HG03342 (cell line): ENCODE results near the gene TLE5.
A peak's percentile ranks its signal among the peaks of the same experiment; 100 is the strongest.
"Not testable (repeated sequence)": the region's sequence is repeated elsewhere in the genome, so short reads cannot be mapped to it uniquely, and the experiment has no call there.

Source experiments
- ATAC-seq: cut with Tn5 transposase; IDR thresholded peaks from one replicate; pipeline ENCODE4 v1.9.1; 2021; ENCODE audit warnings: mild to moderate bottlenecking, moderate library complexity; ENCODE audit not compliant: unreplicated experiment

TLE5 gene

GRCh38 chr19:3045885-3046697, 16.2 kb downstream of the TLE5 start:
- ATAC-seq: no peak

GRCh38 chr19:3045191-3045590, 17.1 kb downstream of the TLE5 start:
- no peak for ATAC-seq

- no peak for ATAC-seq
Measured at GRCh38 chr19:3042621-3043267, 19.6 kb downstream of the TLE5 start.

GRCh38 chr19:3041761-3042620, 20.3 kb downstream of the TLE5 start:
- ATAC-seq: no peak

- ATAC-seq: no peak
Measured at GRCh38 chr19:3041327-3041726, 21.0 kb downstream of the TLE5 start.

GRCh38 chr19:3039641-3040077, 22.6 kb downstream of the TLE5 start:
- no peak for ATAC-seq

GRCh38 chr19:3039125-3039524, 23.2 kb downstream of the TLE5 start:
- ATAC-seq: no peak

- no peak for ATAC-seq
Measured at GRCh38 chr19:3038214-3038613, 24.1 kb downstream of the TLE5 start.

GRCh38 chr19:3036977-3037544, 25.2 kb downstream of the TLE5 start:
- not testable (repeated sequence) for ATAC-seq

- peak; percentile 41 for ATAC-seq
Measured at GRCh38 chr19:3036119-3036976, 25.9 kb downstream of the TLE5 start.

- ATAC-seq: peak; percentile 85
Measured at GRCh38 chr19:3035542-3036118, 26.7 kb downstream of the TLE5 start.

GRCh38 chr19:3034656-3035541, 27.4 kb downstream of the TLE5 start:
- ATAC-seq: no peak

- ATAC-seq: no peak
Measured at GRCh38 chr19:3034406-3034655, 28.0 kb downstream of the TLE5 start.

GRCh38 chr19:3033595-3034405, 28.5 kb downstream of the TLE5 start:
- ATAC-seq: no peak

- no peak for ATAC-seq
Measured at GRCh38 chr19:3031607-3031867, 30.8 kb downstream of the TLE5 start.

- no peak for ATAC-seq
Measured at GRCh38 chr19:3029065-3029923, 33.0 kb downstream of the TLE5 start, which contains the start of gene TLE2. TSS of gene TLE2 (minus strand) at chr19:3029280. CDS start at chr19:3028904, 376 bp downstream.

GRCh38 chr19:3028305-3029064, 33.8 kb downstream of the TLE5 start:
- no peak for ATAC-seq
